Measurements from ENCODE around the gene SIAH3. TPM values are rescaled to one million over a fixed set of nuclear protein-coding genes. Genes with fewer than 3 reads are reported as not detected.

The SIAH3 gene
- total RNA-seq, 2 experiments from 2014 or later, result not detected

DNA sequence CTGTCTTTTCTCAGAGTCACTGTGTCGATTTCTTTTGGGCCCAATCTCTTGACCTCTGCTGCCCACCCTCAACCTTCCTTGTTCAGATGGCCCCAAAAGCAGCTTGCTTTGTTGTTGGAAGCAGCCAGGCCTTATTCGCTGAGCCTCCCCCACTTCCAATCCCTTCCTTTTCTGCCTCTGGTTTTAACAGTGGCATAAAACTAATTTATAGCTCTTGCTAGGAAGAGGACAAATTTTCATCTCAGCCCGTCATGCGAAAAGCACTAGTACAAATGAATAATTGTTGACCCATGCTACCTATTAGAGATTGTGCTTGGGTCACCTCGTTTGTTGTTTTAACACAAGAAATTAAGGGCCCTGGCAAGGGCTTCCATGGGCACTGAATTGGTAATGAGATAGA lies 51.1 kb downstream of the SIAH3 start:
- no peak overlapping the region for H3K4me2 ChIP-seq (ENCODE audit: low read length)
- H2AFZ ChIP-seq (ENCODE audit: low read length), result no peak overlapping the region
- no peak for DNase-seq (ENCODE audit: low spot score)
- BruUV-seq (replicated peaks), result no TSS peak
- H3K4me3 ChIP-seq (ENCODE audit: low read depth, low read length, poor library complexity, severe bottlenecking), result no peak overlapping the region
- H3K9me3 ChIP-seq (ENCODE audit: low read length), result no peaks in the 10 kb centered on the region
- H3K4me1 ChIP-seq (ENCODE audit: insufficient read depth, low read length, poor library complexity, severe bottlenecking), result no peaks in the 10 kb centered on the region
- CTCF ChIA-PET (ENCODE audit: unreplicated experiment), result no interaction called here
- no peaks in the 10 kb centered on the region for H3K79me2 ChIP-seq (ENCODE audit: insufficient read depth, low read depth, low read length)
- no peak for TF ChIP-seq CTCF (conservative IDR thresholded peaks at IDR 0.05; ENCODE audit: low read length)
- no peak for TF ChIP-seq EZH2phosphoT487 (IDR thresholded peaks at IDR 0.05; ENCODE audit: borderline replicate concordance, low read depth, low read length)
- H3K27ac ChIP-seq (ENCODE audit: low read depth, low read length, poor library complexity, severe bottlenecking), result no peak overlapping the region
- H3K9me2 ChIP-seq (ENCODE audit: insufficient read depth, low read length), result no peaks in the 10 kb centered on the region
- POLR2A ChIA-PET, result no interaction called here
- intact Hi-C loops (cut with micrococcal nuclease; ENCODE audit: unreplicated experiment), result loop anchor here (10.0 kb wide), 1 partner anchor 324 kb away; no protein-coding TSS in a partner anchor
- no peaks in the 10 kb centered on the region for H3K36me3 ChIP-seq (ENCODE audit: insufficient read depth, low read length)
- H4K20me1 ChIP-seq (ENCODE audit: insufficient read depth, low read length), result no peaks in the 10 kb centered on the region

DNA sequence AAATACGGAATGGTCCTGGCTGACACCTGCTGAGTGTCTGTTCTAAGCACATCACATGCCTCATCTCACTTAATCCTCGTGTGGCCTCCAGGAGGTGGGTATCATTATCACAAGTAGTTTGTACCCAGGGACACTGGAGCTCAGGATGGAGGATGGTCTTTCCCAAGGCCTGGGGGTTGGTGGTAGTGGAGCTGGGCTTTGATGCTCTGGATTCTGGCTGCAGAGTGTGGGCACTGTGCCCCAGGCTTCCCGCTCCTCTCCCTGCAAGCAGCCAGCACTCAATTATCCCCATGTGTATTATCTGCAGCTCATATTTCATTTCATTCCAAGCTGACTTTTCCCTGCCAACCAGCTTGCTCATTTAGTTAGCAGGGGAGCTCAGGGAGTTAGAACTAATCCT lies 52.1 kb downstream of the SIAH3 start:
- no peaks in the 10 kb centered on the region for H3K4me1 ChIP-seq (ENCODE audit: insufficient read depth, low read length, poor library complexity, severe bottlenecking)
- H3K36me3 ChIP-seq (ENCODE audit: insufficient read depth, low read length), result no peaks in the 10 kb centered on the region
- H2AFZ ChIP-seq (ENCODE audit: low read length), result no peak overlapping the region
- H3K79me2 ChIP-seq (ENCODE audit: insufficient read depth, low read depth, low read length), result no peaks in the 10 kb centered on the region
- H3K4me2 ChIP-seq (ENCODE audit: low read length), result no peak overlapping the region
- no peak for DNase-seq (ENCODE audit: low spot score)
- no peaks in the 10 kb centered on the region for H3K9me2 ChIP-seq (ENCODE audit: insufficient read depth, low read length)
- no peaks in the 10 kb centered on the region for H3K9me3 ChIP-seq (ENCODE audit: low read length)
- H3K4me3 ChIP-seq (ENCODE audit: low read depth, low read length, poor library complexity, severe bottlenecking), result no peak overlapping the region
- TF ChIP-seq EZH2phosphoT487 (IDR thresholded peaks at IDR 0.05; ENCODE audit: borderline replicate concordance, low read depth, low read length), result no peak
- no peak for TF ChIP-seq CTCF (conservative IDR thresholded peaks at IDR 0.05; ENCODE audit: low read length)
- POLR2A ChIA-PET, result no interaction called here
- BruUV-seq (replicated peaks), result no TSS peak
- CTCF ChIA-PET (ENCODE audit: unreplicated experiment), result no interaction called here
- intact Hi-C loops (cut with micrococcal nuclease; ENCODE audit: unreplicated experiment), result no loop called here
- no peak overlapping the region for H3K27ac ChIP-seq (ENCODE audit: low read depth, low read length, poor library complexity, severe bottlenecking)
- no peaks in the 10 kb centered on the region for H4K20me1 ChIP-seq (ENCODE audit: insufficient read depth, low read length)

DNA sequence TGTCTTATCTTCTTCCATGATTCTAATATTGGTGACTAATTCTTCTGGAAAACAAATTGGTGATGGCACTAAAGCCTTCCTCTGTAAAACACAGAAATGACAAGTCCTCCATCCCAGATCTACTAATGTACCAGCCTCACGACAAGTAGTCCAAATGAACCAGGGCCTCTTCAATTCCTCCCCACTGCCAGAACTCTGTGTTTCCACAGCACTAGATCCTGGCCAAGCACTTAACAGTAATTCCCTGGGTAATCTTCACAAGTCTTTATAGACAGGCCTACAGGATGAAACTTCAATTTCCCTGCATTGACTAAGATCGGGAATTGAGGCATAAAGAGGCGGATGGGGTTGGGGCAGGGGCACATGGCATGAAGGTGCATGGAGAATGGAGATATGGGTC lies 52.7 kb downstream of the SIAH3 start:
- BruUV-seq (replicated peaks), result no TSS peak
- no peak overlapping the region for H3K27ac ChIP-seq (ENCODE audit: low read depth, low read length, poor library complexity, severe bottlenecking)
- ChIA-PET POLR2A (no interaction called here), CTCF (ENCODE audit: unreplicated experiment) (no interaction called here)
- no peak overlapping the region for H3K4me3 ChIP-seq (ENCODE audit: low read depth, low read length, poor library complexity, severe bottlenecking)
- H3K4me1 ChIP-seq (ENCODE audit: insufficient read depth, low read length, poor library complexity, severe bottlenecking), result no peaks in the 10 kb centered on the region
- H2AFZ ChIP-seq (ENCODE audit: low read length), result no peak overlapping the region
- intact Hi-C loops (cut with micrococcal nuclease; ENCODE audit: unreplicated experiment), result no loop called here
- H3K9me3 ChIP-seq (ENCODE audit: low read length), result no peaks in the 10 kb centered on the region
- H3K9me2 ChIP-seq (ENCODE audit: insufficient read depth, low read length), result no peaks in the 10 kb centered on the region
- no peaks in the 10 kb centered on the region for H3K79me2 ChIP-seq (ENCODE audit: insufficient read depth, low read depth, low read length)
- DNase-seq (ENCODE audit: low spot score), result no peak
- H3K36me3 ChIP-seq (ENCODE audit: insufficient read depth, low read length), result no peaks in the 10 kb centered on the region
- H3K4me2 ChIP-seq (ENCODE audit: low read length), result no peak overlapping the region
- no peaks in the 10 kb centered on the region for H4K20me1 ChIP-seq (ENCODE audit: insufficient read depth, low read length)
- no peak for TF ChIP-seq EZH2phosphoT487 (IDR thresholded peaks at IDR 0.05; ENCODE audit: borderline replicate concordance, low read depth, low read length)
- no peak for TF ChIP-seq CTCF (conservative IDR thresholded peaks at IDR 0.05; ENCODE audit: low read length)
